Measurements from ENCODE around the gene RORC.

Gene RORC

DNA sequence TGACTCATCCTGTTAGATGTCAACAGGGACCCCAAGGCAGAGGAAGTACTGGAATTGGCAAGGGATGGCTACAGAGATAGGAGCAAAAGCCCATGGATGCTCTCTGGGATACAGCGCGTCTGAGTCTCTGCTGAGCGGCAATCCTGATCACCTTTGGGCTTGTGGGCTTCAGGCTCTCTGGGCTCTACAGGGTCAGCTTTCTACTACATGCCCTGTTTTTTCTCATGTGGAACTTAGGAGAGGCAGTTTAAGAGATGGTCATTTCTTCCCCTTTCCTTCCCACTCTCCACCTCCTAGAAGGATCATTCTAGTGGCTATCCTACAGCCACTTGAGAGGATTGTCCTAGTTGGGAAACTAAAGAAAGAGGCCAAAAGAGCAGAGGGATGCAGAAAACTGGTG is 27.7 kb downstream of the RORC start:
- Histone ChIP-seq H3F3A (ENCODE audit: insufficient read depth, low read length) (no peaks in the 10 kb centered on the region), H3K4me2 (ENCODE audit: low read length) (no peak overlapping the region), H3K9ac (ENCODE audit: low read length) (no peak overlapping the region), H2AFZ (ENCODE audit: low read length) (no peak overlapping the region), H3K36me3 (ENCODE audit: insufficient read depth, low read length) (no peaks in the 10 kb centered on the region), H3K9me2 (ENCODE audit: low read depth, low read length) (no peaks in the 10 kb centered on the region), H3K27me3 (ENCODE audit: insufficient read depth, low read length) (0 out of 2 replicates have a peak, but pooled peaks cover 8% of the 10 kb centered on the region), H3K79me2 (ENCODE audit: insufficient read depth, low read length) (no peaks in the 10 kb centered on the region), H3K4me3 (ENCODE audit: low read depth, low read length, poor library complexity, severe bottlenecking) (no peak overlapping the region), H4K20me1 (ENCODE audit: insufficient read depth, low read length) (no peaks in the 10 kb centered on the region), H3K9me3 (ENCODE audit: low read length) (no peaks in the 10 kb centered on the region), H3K4me1 (ENCODE audit: insufficient read depth, low read length, severe bottlenecking) (no peaks in the 10 kb centered on the region), H3K27ac (ENCODE audit: low read depth, low read length, poor library complexity, severe bottlenecking) (no peak overlapping the region)
- TF ChIP-seq, protein P1, sequence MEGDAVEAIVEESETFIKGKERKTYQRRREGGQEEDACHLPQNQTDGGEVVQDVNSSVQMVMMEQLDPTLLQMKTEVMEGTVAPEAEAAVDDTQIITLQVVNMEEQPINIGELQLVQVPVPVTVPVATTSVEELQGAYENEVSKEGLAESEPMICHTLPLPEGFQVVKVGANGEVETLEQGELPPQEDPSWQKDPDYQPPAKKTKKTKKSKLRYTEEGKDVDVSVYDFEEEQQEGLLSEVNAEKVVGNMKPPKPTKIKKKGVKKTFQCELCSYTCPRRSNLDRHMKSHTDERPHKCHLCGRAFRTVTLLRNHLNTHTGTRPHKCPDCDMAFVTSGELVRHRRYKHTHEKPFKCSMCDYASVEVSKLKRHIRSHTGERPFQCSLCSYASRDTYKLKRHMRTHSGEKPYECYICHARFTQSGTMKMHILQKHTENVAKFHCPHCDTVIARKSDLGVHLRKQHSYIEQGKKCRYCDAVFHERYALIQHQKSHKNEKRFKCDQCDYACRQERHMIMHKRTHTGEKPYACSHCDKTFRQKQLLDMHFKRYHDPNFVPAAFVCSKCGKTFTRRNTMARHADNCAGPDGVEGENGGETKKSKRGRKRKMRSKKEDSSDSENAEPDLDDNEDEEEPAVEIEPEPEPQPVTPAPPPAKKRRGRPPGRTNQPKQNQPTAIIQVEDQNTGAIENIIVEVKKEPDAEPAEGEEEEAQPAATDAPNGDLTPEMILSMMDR (IDR thresholded peaks at IDR 0.05; ENCODE audit: low read length): no peak
- no peak for TF ChIP-seq EZH2 (IDR thresholded peaks at IDR 0.05; ENCODE audit: borderline replicate concordance, low read length)

GRCh38 chr1:151803164-151803563 is 28.4 kb downstream of the RORC start:
- H3K79me2 ChIP-seq (ENCODE audit: insufficient read depth, low read length): no peaks in the 10 kb centered on the region
- H3K9me2 ChIP-seq (ENCODE audit: low read depth, low read length): no peaks in the 10 kb centered on the region
- no peaks in the 10 kb centered on the region for H3K4me1 ChIP-seq (ENCODE audit: insufficient read depth, low read length, severe bottlenecking)
- H3K27me3 ChIP-seq (ENCODE audit: insufficient read depth, low read length): 0 out of 2 replicates have a peak, but pooled peaks cover 8% of the 10 kb centered on the region
- no peak overlapping the region for H3K27ac ChIP-seq (ENCODE audit: low read depth, low read length, poor library complexity, severe bottlenecking)
- TF ChIP-seq, protein P1 (IDR thresholded peaks at IDR 0.05; ENCODE audit: low read length): no peak
- TF ChIP-seq EZH2 (IDR thresholded peaks at IDR 0.05; ENCODE audit: borderline replicate concordance, low read length): no peak
- no peaks in the 10 kb centered on the region for H3K36me3 ChIP-seq (ENCODE audit: insufficient read depth, low read length)
- no peak overlapping the region for H3K9ac ChIP-seq (ENCODE audit: low read length)
- H3K4me3 ChIP-seq (ENCODE audit: low read depth, low read length, poor library complexity, severe bottlenecking): no peak overlapping the region
- no peaks in the 10 kb centered on the region for H3F3A ChIP-seq (ENCODE audit: insufficient read depth, low read length)
- H4K20me1 ChIP-seq (ENCODE audit: insufficient read depth, low read length): no peaks in the 10 kb centered on the region
- no peaks in the 10 kb centered on the region for H3K9me3 ChIP-seq (ENCODE audit: low read length)
- H2AFZ ChIP-seq (ENCODE audit: low read length): no peak overlapping the region
- H3K4me2 ChIP-seq (ENCODE audit: low read length): no peak overlapping the region

- Histone ChIP-seq H3K36me3 (ENCODE audit: insufficient read depth, low read length) (no peaks in the 10 kb centered on the region), H3K27me3 (ENCODE audit: insufficient read depth, low read length) (0 out of 2 replicates have a peak, but pooled peaks cover 8% of the 10 kb centered on the region), H3K4me3 (ENCODE audit: low read depth, low read length, poor library complexity, severe bottlenecking) (no peak overlapping the region), H3K27ac (ENCODE audit: low read depth, low read length, poor library complexity, severe bottlenecking) (no peak overlapping the region), H3K9me2 (ENCODE audit: low read depth, low read length) (no peaks in the 10 kb centered on the region), H2AFZ (ENCODE audit: low read length) (no peak overlapping the region), H3K9me3 (ENCODE audit: low read length) (no peaks in the 10 kb centered on the region), H4K20me1 (ENCODE audit: insufficient read depth, low read length) (no peaks in the 10 kb centered on the region), H3K79me2 (ENCODE audit: insufficient read depth, low read length) (no peaks in the 10 kb centered on the region), H3K4me1 (ENCODE audit: insufficient read depth, low read length, severe bottlenecking) (no peaks in the 10 kb centered on the region), H3K4me2 (ENCODE audit: low read length) (no peak overlapping the region), H3K9ac (ENCODE audit: low read length) (no peak overlapping the region), H3F3A (ENCODE audit: insufficient read depth, low read length) (no peaks in the 10 kb centered on the region)
- TF ChIP-seq EZH2 (IDR thresholded peaks at IDR 0.05; ENCODE audit: borderline replicate concordance, low read length): no peak
- TF ChIP-seq, protein P1 (IDR thresholded peaks at IDR 0.05; ENCODE audit: low read length): no peak
These were observed 29.2 kb downstream of the RORC start for GRCh38 chr1:151802372-151802771.
